Spleen (tissue), 11 donors: ENCODE measurements around the gene POLR1C. TPM values are rescaled to one million over a fixed set of nuclear protein-coding genes. Genes with fewer than 3 reads are reported as not detected.

Source experiments
- DNase-seq: peaks from one replicate; pipeline ENCODE4 v3.0.0-alpha.2; 2020
- H3K27ac ChIP-seq, 8 donors: fragments of 200-600 bp; sonication (generic) in 7 of 8; 1 replicate in 4 of 8; 2 replicates in 4 of 8; pipeline versions ENCODE4 v1.5.0 to v1.8.0; 2016 to 2021; ENCODE audit warnings: inconsistent platforms in 4 of 8, mild to moderate bottlenecking in 4 of 8, moderate library complexity in 1 of 8
- H3K27me3 ChIP-seq, 7 donors: fragments of 200-600 bp; sonication (generic) in 6 of 7; replicated peaks in 1 of 7; 1 replicate in 4 of 7; 2 replicates in 3 of 7; pipeline versions ENCODE4 v1.5.0 to v1.8.0; 2016 to 2021; ENCODE audit warnings: inconsistent platforms in 3 of 7, mild to moderate bottlenecking in 1 of 7
- H3K36me3 ChIP-seq, 6 donors: fragments of 200-600 bp; sonication (generic) in 5 of 6; 1 replicate in 4 of 6; 2 replicates in 2 of 6; pipeline versions ENCODE4 v1.5.0 to v1.8.0; 2016 to 2021; ENCODE audit warnings: inconsistent platforms in 2 of 6
- H3K4me1 ChIP-seq, 6 donors: fragments of 200-600 bp; sonication (generic) in 5 of 6; 1 replicate in 3 of 6; 2 replicates in 3 of 6; pipeline versions ENCODE4 v1.5.0 to v1.8.0; 2016 to 2021; ENCODE audit warnings: inconsistent platforms in 3 of 6
- H3K4me3 ChIP-seq, 8 donors: fragments of 200-600 bp; sonication (generic) in 7 of 8; 1 replicate in 4 of 8; 2 replicates in 4 of 8; pipeline versions ENCODE4 v1.5.0 to v1.8.0; 2016 to 2021; ENCODE audit warnings: inconsistent platforms in 4 of 8, mild to moderate bottlenecking in 4 of 8, moderate library complexity in 2 of 8
- H3K9me3 ChIP-seq, 8 donors: fragments of 200-600 bp; sonication (generic) in 7 of 8; 1 replicate in 4 of 8; 2 replicates in 4 of 8; pipeline versions ENCODE4 v1.5.0 to v1.8.0; 2016 to 2021; ENCODE audit warnings: inconsistent platforms in 4 of 8
- CTCF ChIP-seq, 11 experiments: fragments of 200-600 bp in 7 of 11; fragments of 450-650 bp in 4 of 11; sonication (generic) in 4 of 11; IDR thresholded peaks in 8 of 11; conservative IDR thresholded peaks in 3 of 11; 1 replicate in 7 of 11; 2 replicates in 4 of 11; pipeline versions ENCODE4 v1.4.0 to v1.8.0; 2016 to 2021; ENCODE audit warnings: antibody characterized with exemption in 11 of 11, inconsistent platforms in 4 of 11, mild to moderate bottlenecking in 1 of 11
- POLR2A ChIP-seq, 3 donors: fragments of 450-650 bp; IDR thresholded peaks; one replicate each; pipeline ENCODE4 v1.5.1; 2017; ENCODE audit warnings: antibody characterized with exemption in 3 of 3, mild to moderate bottlenecking in 1 of 3
- POLR2AphosphoS5 ChIP-seq, 3 donors: sonication (generic); formaldehyde crosslinking; IDR thresholded peaks; one replicate each; pipeline ENCODE4 v1.5.1; 2017; ENCODE audit warnings: antibody characterized with exemption in 3 of 3
- WGBS, 5 donors: extraction: QIAGEN DNeasy Blood & Tissue Kit in 3 of 5; methylation state at CpG; one replicate each; pipeline versions ENCODE4 v1.1.5 to v1.1.7; 2013 to 2018; 5-methylcytosine and 5-hydroxymethylcytosine counted together
- intact Hi-C: fragments of 100-400 bp; cut with DNase I; formaldehyde crosslinking; loops from one replicate; pipeline ENCODE4 v1.15.0; 2023; ENCODE audit warnings: low total_unique reads
- polyA plus RNA-seq, 3 donors: library from polyadenylated mRNA; stranded (reverse); fragments of 200-250 nt; gene quantifications; one replicate each; pipeline ENCODE4 v1.2.1, GENCODE V29; 2013
- total RNA-seq, 7 donors: library from RNA; depleted of rRNA in 3 of 7; stranded (reverse); fragments of >200 nt in 3 of 7; fragmentation: NEBNext Ultra II Directional in 4 of 7; extraction: Animal tissue kit (Norgen Biotek cat#: 25700) in 4 of 7; gene quantifications; one replicate each; pipeline versions ENCODE4 v1.1.0 to v1.2.1, GENCODE V29; 2016 to 2021
- donor health status: healthy with polysubstance abuse.
- donor health status: DM: no; HTN: no; CAD: no; lungs with moderate emphysema.
- donor health status: DM: no; HTN: no; CAD: no.
- donor health status: Bipolar disorder and iron deficiency.
- donor health status: healthy.
- donor health status: DM: no; HTN: no; CAD: no.
- donor health status: DM: yes; HTN: yes; CAD: no.

The POLR1C gene
- total and polyA plus RNA-seq, 10 donors = 24.1 to 32.6 (median 28.2) TPM

- H3K27me3 ChIP-seq = no peaks in the 10 kb centered on the region
- WGBS, 5 donors = 89 to 96% (median 93%) methylated on average over 2 of the region's 2 CpGs
- no peak overlapping the region for H3K4me3 ChIP-seq
- H3K4me1 ChIP-seq = peaks cover 14 to 24% (median 17%) of the 10 kb centered on the region in 6 donors
- peaks cover 0 to 84% (median 78%) of the 10 kb centered on the region in 6 donors for H3K36me3 ChIP-seq
- H3K27ac ChIP-seq = no peak overlapping the region
- intact Hi-C loops = no loop called here
- no peak for DNase-seq
- TF ChIP-seq POLR2AphosphoS5 (IDR thresholded peaks at IDR 0.05) = no peak
- no peak for TF ChIP-seq CTCF (IDR thresholded peaks at IDR 0.05 in 8 of 11, conservative IDR thresholded peaks at IDR 0.05 in 3 of 11)
- no peak for TF ChIP-seq POLR2A (IDR thresholded peaks at IDR 0.05)
- no peaks in the 10 kb centered on the region for H3K9me3 ChIP-seq
Measured at GRCh38 chr6:43521836-43522235, 4.9 kb downstream of the POLR1C start.

- DNase-seq = no peak
- Histone ChIP-seq H3K4me1 (peaks cover 11 to 18% (median 12%) of the 10 kb centered on the region in 6 donors), H3K4me3 (no peak overlapping the region), H3K27ac (no peak overlapping the region), H3K36me3 (peaks cover 0 to 92% (median 86%) of the 10 kb centered on the region in 6 donors), H3K9me3 (no peaks in the 10 kb centered on the region), H3K27me3 (no peaks in the 10 kb centered on the region)
- TF ChIP-seq POLR2A (IDR thresholded peaks at IDR 0.05) = no peak
- no peak for TF ChIP-seq POLR2AphosphoS5 (IDR thresholded peaks at IDR 0.05)
- no peak for TF ChIP-seq CTCF (IDR thresholded peaks at IDR 0.05 in 8 of 11, conservative IDR thresholded peaks at IDR 0.05 in 3 of 11)
- WGBS, 5 donors = 83 to 91% (median 86%) methylated on average over 7 to 8 of the region's 8 CpGs
- intact Hi-C loops = no loop called here
Measured at GRCh38 chr6:43522547-43523261, 5.8 kb downstream of the POLR1C start.

GRCh38 chr6:43523284-43523683, 6.4 kb downstream of the POLR1C start:
- H3K36me3 ChIP-seq = peaks cover 0 to 98% (median 92%) of the 10 kb centered on the region in 6 donors
- H3K4me3 ChIP-seq = no peak overlapping the region
- H3K27me3 ChIP-seq = no peaks in the 10 kb centered on the region
- TF ChIP-seq CTCF (IDR thresholded peaks at IDR 0.05 in 8 of 11, conservative IDR thresholded peaks at IDR 0.05 in 3 of 11) (no peak), POLR2AphosphoS5 (IDR thresholded peaks at IDR 0.05) (no peak), POLR2A (IDR thresholded peaks at IDR 0.05) (no peak)
- H3K4me1 ChIP-seq = peaks cover 5 to 12% (median 7%) of the 10 kb centered on the region in 6 donors
- no peak overlapping the region for H3K27ac ChIP-seq
- intact Hi-C loops = no loop called here
- 93 to 97% (median 96%) methylated on average over 3 of the region's 3 CpGs for WGBS, 5 donors
- no peak for DNase-seq
- no peaks in the 10 kb centered on the region for H3K9me3 ChIP-seq

- no peaks in the 10 kb centered on the region for H3K4me1 ChIP-seq
- H3K4me3 ChIP-seq = no peak overlapping the region
- no peaks in the 10 kb centered on the region for H3K27me3 ChIP-seq
- WGBS, 5 donors = 78 to 95% (median 85%) methylated on average over 10 of the region's 10 CpGs
- intact Hi-C loops = no loop called here
- peaks cover 0 to 100% (median 98%) of the 10 kb centered on the region in 6 donors for H3K36me3 ChIP-seq
- TF ChIP-seq POLR2AphosphoS5 (IDR thresholded peaks at IDR 0.05) (peak in 1 of 3 donors; percentile 12), POLR2A (IDR thresholded peaks at IDR 0.05) (no peak)
- H3K27ac ChIP-seq = no peak overlapping the region
- DNase-seq = no peak
- H3K9me3 ChIP-seq = no peaks in the 10 kb centered on the region
Measured at GRCh38 chr6:43524483-43524961, 7.6 kb downstream of the POLR1C start.
